Measurements from ENCODE around the gene METRNL.
"Not testable (repeated sequence)": the region's sequence is repeated elsewhere in the genome, so short reads cannot be mapped to it uniquely, and the experiment has no call there.

Gene METRNL

GRCh38 chr17:83125515-83126274 is 46.3 kb downstream of the METRNL start:
- DNase-seq: no peak

GRCh38 chr17:83126275-83126811 is 46.9 kb downstream of the METRNL start:
- no peak for DNase-seq

GRCh38 chr17:83127431-83128160 is 48.2 kb downstream of the METRNL start:
- no peak for DNase-seq

GRCh38 chr17:83128306-83129240 is 49.2 kb downstream of the METRNL start:
- DNase-seq: no peak

- no peak for DNase-seq
Observed at GRCh38 chr17:83129676-83130075, 50.3 kb downstream of the METRNL start.

GRCh38 chr17:83131401-83132011 is 52.1 kb downstream of the METRNL start:
- no peak for DNase-seq

GRCh38 chr17:83132251-83133081 is 53.1 kb downstream of the METRNL start:
- no peak for DNase-seq

- peak; percentile 71 for DNase-seq
Observed at GRCh38 chr17:83133302-83134121, 54.1 kb downstream of the METRNL start.

- DNase-seq: not testable (repeated sequence)
Observed at GRCh38 chr17:83134456-83134855, 55.0 kb downstream of the METRNL start.

GRCh38 chr17:83135692-83136091 is 56.3 kb downstream of the METRNL start:
- no peak for DNase-seq

- no peak for DNase-seq
Observed at GRCh38 chr17:83136156-83136555, 56.7 kb downstream of the METRNL start.

- DNase-seq: no peak
Observed at GRCh38 chr17:83136931-83137330, 57.5 kb downstream of the METRNL start.

GRCh38 chr17:83137523-83137922 is 58.1 kb downstream of the METRNL start:
- no peak for DNase-seq

GRCh38 chr17:83138820-83139219 is 59.4 kb downstream of the METRNL start:
- DNase-seq: no peak

GRCh38 chr17:83139541-83140248 is 60.3 kb downstream of the METRNL start:
- DNase-seq: not testable (repeated sequence)

GRCh38 chr17:83140249-83140566 is 60.8 kb downstream of the METRNL start:
- not testable (repeated sequence) for DNase-seq

GRCh38 chr17:83142619-83143018 is 63.2 kb downstream of the METRNL start:
- DNase-seq: no peak

- no peak for DNase-seq
Observed at GRCh38 chr17:83143817-83144231, 64.4 kb downstream of the METRNL start.
